BE2C (cell line): ENCODE results near the gene PTPN18.

Source experiments
- DNase-seq: peaks from one replicate; pipeline ENCODE4 v3.0.0-alpha.2; 2020
- H3K27me3 ChIP-seq: fragments of 250-450 bp; sonication (Bioruptor Pico); 2 replicates; pipeline ENCODE4 v1.5.1; 2020; ENCODE audit warnings: mild to moderate bottlenecking
- H3K36me3 ChIP-seq: fragments of 250-450 bp; sonication (Bioruptor Pico); 2 replicates; pipeline ENCODE4 v1.5.1; 2020; ENCODE audit warnings: mild to moderate bottlenecking
- H3K4me1 ChIP-seq: fragments of 250-450 bp; sonication (Bioruptor Pico); 2 replicates; pipeline ENCODE4 v1.5.1; 2020
- H3K4me3 ChIP-seq: 2 replicates; pipeline ENCODE4 v1.5.1; 2011; ENCODE audit warnings: low read depth, low read length
- H3K9me3 ChIP-seq: fragments of 250-450 bp; sonication (Bioruptor Pico); 2 replicates; pipeline ENCODE4 v1.5.1; 2020
- CTCF ChIP-seq: IDR thresholded peaks from 2 replicates; pipeline ENCODE4 v1.5.1; 2012; ENCODE audit warnings: mild to moderate bottlenecking, low read depth, low read length

The PTPN18 gene

GRCh38 chr2:130376433-130377293 lies 20.8 kb downstream of the PTPN18 start:
- no peak for TF ChIP-seq CTCF
- Histone ChIP-seq H3K9me3 (no peaks in the 10 kb centered on the region), H3K36me3 (no peaks in the 10 kb centered on the region), H3K27me3 (no peaks in the 10 kb centered on the region), H3K4me1 (no peaks in the 10 kb centered on the region), H3K4me3 (no peak overlapping the region)
- DNase-seq = no peak

- Histone ChIP-seq H3K27me3 (no peaks in the 10 kb centered on the region), H3K9me3 (no peaks in the 10 kb centered on the region), H3K4me3 (no peak overlapping the region), H3K4me1 (no peaks in the 10 kb centered on the region), H3K36me3 (no peaks in the 10 kb centered on the region)
- no peak for DNase-seq
- TF ChIP-seq CTCF = no peak
Measured at GRCh38 chr2:130377491-130377890, 21.6 kb downstream of the PTPN18 start.

GRCh38 chr2:130378206-130378897 lies 22.5 kb downstream of the PTPN18 start:
- TF ChIP-seq CTCF = no peak
- H3K4me3 ChIP-seq = no peak overlapping the region
- no peaks in the 10 kb centered on the region for H3K4me1 ChIP-seq
- no peaks in the 10 kb centered on the region for H3K27me3 ChIP-seq
- no peaks in the 10 kb centered on the region for H3K9me3 ChIP-seq
- no peak for DNase-seq
- H3K36me3 ChIP-seq = no peaks in the 10 kb centered on the region

GRCh38 chr2:130378898-130379214 lies 23.0 kb downstream of the PTPN18 start:
- no peaks in the 10 kb centered on the region for H3K4me1 ChIP-seq
- H3K36me3 ChIP-seq = no peaks in the 10 kb centered on the region
- no peak for TF ChIP-seq CTCF
- no peaks in the 10 kb centered on the region for H3K27me3 ChIP-seq
- H3K9me3 ChIP-seq = no peaks in the 10 kb centered on the region
- no peak overlapping the region for H3K4me3 ChIP-seq
- no peak for DNase-seq

- Histone ChIP-seq H3K9me3 (no peaks in the 10 kb centered on the region), H3K36me3 (no peaks in the 10 kb centered on the region), H3K27me3 (no peaks in the 10 kb centered on the region), H3K4me1 (no peaks in the 10 kb centered on the region), H3K4me3 (no peak overlapping the region)
- no peak for TF ChIP-seq CTCF
- DNase-seq = no peak
Measured at GRCh38 chr2:130380096-130380934, 24.5 kb downstream of the PTPN18 start.
